ENCODE results near the gene LYZL1. TPM values are rescaled to one million over a fixed set of nuclear protein-coding genes. Genes with fewer than 3 reads are reported as not detected.
A peak's percentile ranks its signal among the peaks of the same experiment; 100 is the strongest.

LYZL1 gene
- total RNA-seq, 1 experiment from 2014 or later, result not detected

GRCh38 chr10:29255104-29255503 lies 33.8 kb upstream of the LYZL1 start:
- H3K36me3 ChIP-seq (ENCODE audit: insufficient read depth, low read length, poor library complexity, severe bottlenecking), result no peaks in the 10 kb centered on the region
- ChIA-PET CTCF (no interaction called here), POLR2A (ENCODE audit: low non-redundant PET) (no interaction called here)
- TF ChIP-seq CTCF (conservative IDR thresholded peaks at IDR 0.05; ENCODE audit: low read depth, low read length), result no peak
- TF ChIP-seq EZH2 (IDR thresholded peaks at IDR 0.05; ENCODE audit: borderline replicate concordance, low read depth, low read length, poor library complexity, severe bottlenecking), result no peak
- BruUV-seq (replicated peaks), result no TSS peak
- H3K27me3 ChIP-seq (replicated peaks; ENCODE audit: insufficient read depth, low read depth, low read length, poor library complexity), result no peaks in the 10 kb centered on the region
- peaks cover 3% of the 10 kb centered on the region for H3K9me3 ChIP-seq (ENCODE audit: low read depth, low read length, poor library complexity, severe bottlenecking)
- peak overlapping the region; percentile 38 for H3K27ac ChIP-seq (ENCODE audit: low read depth, low read length, poor library complexity, severe bottlenecking)
- H3K4me3 ChIP-seq (ENCODE audit: low read depth, low read length, poor library complexity, severe bottlenecking), result no peak overlapping the region
- peaks cover 37% of the 10 kb centered on the region for H3K4me1 ChIP-seq (ENCODE audit: insufficient read depth, low read length, poor library complexity, severe bottlenecking)
- no peak for DNase-seq (ENCODE audit: low spot score)
- intact Hi-C loops (cut with micrococcal nuclease; ENCODE audit: unreplicated experiment), result no loop called here

GRCh38 chr10:29256019-29256418 lies 32.9 kb upstream of the LYZL1 start:
- Histone ChIP-seq H3K4me1 (ENCODE audit: insufficient read depth, low read length, poor library complexity, severe bottlenecking) (peaks cover 37% of the 10 kb centered on the region), H3K27me3 (replicated peaks; ENCODE audit: insufficient read depth, low read depth, low read length, poor library complexity) (no peaks in the 10 kb centered on the region), H3K36me3 (ENCODE audit: insufficient read depth, low read length, poor library complexity, severe bottlenecking) (no peaks in the 10 kb centered on the region), H3K4me3 (ENCODE audit: low read depth, low read length, poor library complexity, severe bottlenecking) (no peak overlapping the region), H3K27ac (ENCODE audit: low read depth, low read length, poor library complexity, severe bottlenecking) (no peak overlapping the region), H3K9me3 (ENCODE audit: low read depth, low read length, poor library complexity, severe bottlenecking) (peaks cover 3% of the 10 kb centered on the region)
- DNase-seq (ENCODE audit: low spot score), result no peak
- TF ChIP-seq CTCF (conservative IDR thresholded peaks at IDR 0.05; ENCODE audit: low read depth, low read length) (no peak), EZH2 (IDR thresholded peaks at IDR 0.05; ENCODE audit: borderline replicate concordance, low read depth, low read length, poor library complexity, severe bottlenecking) (no peak)
- CTCF ChIA-PET, result no interaction called here
- POLR2A ChIA-PET (ENCODE audit: low non-redundant PET), result no interaction called here
- intact Hi-C loops (cut with micrococcal nuclease; ENCODE audit: unreplicated experiment), result no loop called here
- no TSS peak for BruUV-seq (replicated peaks)

GRCh38 chr10:29256586-29256985 lies 32.3 kb upstream of the LYZL1 start:
- TF ChIP-seq CTCF (conservative IDR thresholded peaks at IDR 0.05; ENCODE audit: low read depth, low read length) (no peak), EZH2 (IDR thresholded peaks at IDR 0.05; ENCODE audit: borderline replicate concordance, low read depth, low read length, poor library complexity, severe bottlenecking) (no peak)
- ChIA-PET CTCF (no interaction called here), POLR2A (ENCODE audit: low non-redundant PET) (no interaction called here)
- Histone ChIP-seq H3K4me3 (ENCODE audit: low read depth, low read length, poor library complexity, severe bottlenecking) (no peak overlapping the region), H3K27me3 (replicated peaks; ENCODE audit: insufficient read depth, low read depth, low read length, poor library complexity) (no peaks in the 10 kb centered on the region), H3K36me3 (ENCODE audit: insufficient read depth, low read length, poor library complexity, severe bottlenecking) (no peaks in the 10 kb centered on the region), H3K9me3 (ENCODE audit: low read depth, low read length, poor library complexity, severe bottlenecking) (peaks cover 3% of the 10 kb centered on the region), H3K27ac (ENCODE audit: low read depth, low read length, poor library complexity, severe bottlenecking) (no peak overlapping the region), H3K4me1 (ENCODE audit: insufficient read depth, low read length, poor library complexity, severe bottlenecking) (peaks cover 37% of the 10 kb centered on the region)
- intact Hi-C loops (cut with micrococcal nuclease; ENCODE audit: unreplicated experiment), result no loop called here
- BruUV-seq (replicated peaks), result no TSS peak
- no peak for DNase-seq (ENCODE audit: low spot score)

Measured in A673 (cell line).